Renal pelvis (tissue), 4 donors: Measurements from ENCODE around the gene MSX1. TPM values are rescaled to one million over a fixed set of nuclear protein-coding genes. Genes with fewer than 3 reads are reported as not detected.

Experiments used
- DNase-seq: peaks from one replicate; pipeline ENCODE4 v3.0.0-alpha.2; 2013
- polyA plus RNA-seq, 3 donors: library from polyadenylated mRNA; unstranded; fragments of 120-200 nt; gene quantifications; one replicate each; pipeline ENCODE4 v1.2.1, GENCODE V29; 2013; ENCODE audit not compliant: insufficient read length in 3 of 3

Gene MSX1
- polyA plus RNA-seq, 3 donors, result 0.84 to 1.1 (median 1.1) TPM

GRCh38 chr4:4856071-4857000 lies 3.1 kb upstream of the MSX1 start:
- DNase-seq, result no peak

- no peak for DNase-seq
Observed at GRCh38 chr4:4857001-4857808, 2.3 kb upstream of the MSX1 start.

GRCh38 chr4:4857809-4858508 lies 1.5 kb upstream of the MSX1 start:
- DNase-seq, result no peak

GRCh38 chr4:4858527-4859324 lies 739 bp upstream of the MSX1 start:
- no peak for DNase-seq

GRCh38 chr4:4859799-4860599 lies 534 bp downstream of the MSX1 start:
- no peak for DNase-seq

- no peak for DNase-seq
Observed at GRCh38 chr4:4860600-4861389, 1.3 kb downstream of the MSX1 start.

GRCh38 chr4:4861390-4862018 lies 2.0 kb downstream of the MSX1 start:
- DNase-seq, result no peak

GRCh38 chr4:4862071-4862551 lies 2.6 kb downstream of the MSX1 start:
- DNase-seq, result no peak

- DNase-seq, result no peak
Observed at GRCh38 chr4:4862665-4863482, 3.4 kb downstream of the MSX1 start.

- DNase-seq, result no peak
Observed at GRCh38 chr4:4864443-4864939, 5.0 kb downstream of the MSX1 start.

- DNase-seq, result no peak
Observed at GRCh38 chr4:4864940-4865704, 5.7 kb downstream of the MSX1 start.

- DNase-seq, result no peak
Observed at GRCh38 chr4:4865705-4866123, 6.2 kb downstream of the MSX1 start.

GRCh38 chr4:4866124-4866865 lies 6.8 kb downstream of the MSX1 start:
- no peak for DNase-seq

GRCh38 chr4:4866866-4867374 lies 7.5 kb downstream of the MSX1 start:
- DNase-seq, result no peak

GRCh38 chr4:4867375-4868039 lies 8.0 kb downstream of the MSX1 start:
- DNase-seq, result no peak
